GM21786 (cell line): ENCODE measurements around the gene DHRS7C.
"Not testable (repeated sequence)": the region's sequence is repeated elsewhere in the genome, so short reads cannot be mapped to it uniquely, and the experiment has no call there.

Source experiments
- ATAC-seq: cut with Tn5 transposase; IDR thresholded peaks from one replicate; pipeline ENCODE4 v1.9.1; 2021; ENCODE audit not compliant: unreplicated experiment

Gene DHRS7C

DNA sequence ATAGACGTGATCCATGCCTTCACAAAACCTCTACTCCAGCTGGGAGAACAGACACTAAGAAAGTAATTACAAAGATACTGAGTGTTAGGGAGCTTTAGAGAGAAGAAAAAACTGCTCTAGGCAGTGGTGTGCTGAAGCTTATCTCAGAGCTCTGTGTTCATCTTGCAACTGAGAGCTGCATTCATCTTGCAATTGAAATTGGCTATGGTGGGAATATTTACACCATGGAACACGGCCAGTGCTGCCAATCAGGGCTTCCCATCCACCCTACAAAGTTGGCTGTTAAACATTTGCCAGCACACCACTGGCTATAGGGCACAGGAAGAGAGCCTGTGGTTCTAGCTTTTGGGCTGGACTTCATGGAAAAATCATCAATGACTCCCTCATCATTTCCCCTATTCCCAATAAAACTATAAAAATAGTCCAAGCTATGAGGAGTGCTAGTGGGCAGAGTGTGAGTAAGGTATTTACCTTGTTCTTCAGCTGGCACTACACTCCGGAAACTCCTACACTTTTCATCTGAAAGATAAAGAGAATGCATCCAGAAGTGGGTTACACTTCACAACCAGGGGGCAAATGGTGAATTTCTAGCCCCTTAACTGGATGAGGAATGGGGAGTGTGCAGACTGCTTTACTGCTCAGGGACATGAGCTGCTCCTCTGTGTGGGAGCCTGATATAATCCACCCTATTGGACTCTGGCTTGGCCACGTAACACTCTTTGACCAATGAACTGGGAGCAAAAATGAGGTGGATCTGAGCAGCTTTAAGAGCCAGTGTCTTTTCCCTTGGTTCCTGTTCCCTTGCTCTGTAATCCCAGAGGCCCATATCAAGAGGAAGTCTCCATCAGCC lies 18.9 kb upstream of the DHRS7C start:
- no peak for ATAC-seq

DNA sequence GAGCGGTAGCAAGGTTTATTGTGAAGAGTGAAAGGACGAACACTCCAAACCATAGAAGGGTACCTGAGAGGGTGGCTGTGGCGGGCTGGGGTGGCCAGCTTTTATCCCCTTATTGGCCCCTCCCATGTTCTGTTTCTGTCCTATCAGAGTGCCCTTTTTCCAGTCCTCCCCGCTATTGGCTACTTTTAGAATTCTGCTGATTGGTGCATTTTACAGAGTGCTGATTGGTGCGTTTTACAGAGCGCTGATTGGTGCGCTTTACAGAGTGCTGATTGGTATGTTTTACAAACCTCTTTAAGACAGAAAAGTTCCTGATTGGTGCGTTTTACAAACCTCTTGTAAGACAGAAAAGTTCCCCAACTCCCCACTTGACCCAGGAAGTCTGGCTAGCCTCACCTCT lies 18.0 kb upstream of the DHRS7C start:
- no peak for ATAC-seq

DNA sequence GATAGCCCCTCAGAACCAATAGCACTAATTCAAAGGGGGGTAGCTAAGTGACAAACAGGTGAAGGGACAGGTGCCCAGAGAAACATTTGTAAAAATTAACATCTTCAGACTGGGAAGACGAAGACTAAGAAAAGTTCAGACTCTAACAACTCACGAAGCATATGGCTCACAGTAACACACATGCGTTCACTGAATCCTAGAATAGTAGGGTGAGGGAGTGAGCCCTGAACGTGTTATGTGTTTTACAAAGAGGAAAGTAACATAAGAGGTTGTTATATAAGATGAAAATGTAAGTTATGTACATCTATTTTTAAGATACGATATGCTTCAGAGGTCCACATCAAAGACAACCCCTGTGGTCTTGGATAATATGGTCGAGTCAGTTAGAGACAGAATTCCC lies 15.3 kb upstream of the DHRS7C start:
- no peak for ATAC-seq

DNA sequence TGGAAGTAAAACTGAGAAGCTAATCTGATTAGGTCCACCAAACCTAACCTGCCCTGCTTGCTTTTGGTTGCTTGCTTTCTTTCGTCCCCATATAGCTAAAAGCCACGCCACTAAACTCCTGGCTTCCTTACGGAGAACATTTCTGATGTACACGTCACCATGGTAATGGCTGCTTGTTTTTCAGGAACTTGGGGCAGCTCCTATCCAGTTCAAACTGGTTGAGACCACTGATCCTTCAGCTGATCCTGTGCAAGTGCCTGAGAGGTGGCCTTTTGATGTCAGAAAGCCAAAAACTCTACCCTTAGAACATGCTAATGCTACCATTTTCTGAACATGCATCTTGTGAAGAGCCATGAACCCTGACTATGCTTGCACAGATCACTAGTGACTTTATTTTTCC lies 14.4 kb upstream of the DHRS7C start:
- ATAC-seq: no peak

DNA sequence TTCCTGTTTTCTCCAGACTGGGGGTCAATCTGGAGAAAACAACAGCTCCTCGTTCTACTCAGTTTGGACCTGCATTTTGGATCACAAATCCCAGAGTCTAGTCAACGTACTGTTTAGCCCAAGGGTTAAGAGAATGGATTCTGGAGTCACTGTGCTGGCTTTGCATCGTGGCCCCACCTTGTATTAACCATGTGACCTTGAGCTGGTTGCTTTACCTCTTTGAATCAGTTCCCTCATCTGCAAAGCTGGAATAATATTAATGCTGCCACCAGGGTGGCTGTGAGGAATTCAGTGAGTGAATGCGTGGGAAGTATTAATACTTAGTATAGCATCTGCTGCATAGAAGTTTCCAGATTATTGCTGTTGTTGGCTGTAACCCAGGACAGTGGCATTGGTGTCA lies 11.3 kb upstream of the DHRS7C start:
- no peak for ATAC-seq

DNA sequence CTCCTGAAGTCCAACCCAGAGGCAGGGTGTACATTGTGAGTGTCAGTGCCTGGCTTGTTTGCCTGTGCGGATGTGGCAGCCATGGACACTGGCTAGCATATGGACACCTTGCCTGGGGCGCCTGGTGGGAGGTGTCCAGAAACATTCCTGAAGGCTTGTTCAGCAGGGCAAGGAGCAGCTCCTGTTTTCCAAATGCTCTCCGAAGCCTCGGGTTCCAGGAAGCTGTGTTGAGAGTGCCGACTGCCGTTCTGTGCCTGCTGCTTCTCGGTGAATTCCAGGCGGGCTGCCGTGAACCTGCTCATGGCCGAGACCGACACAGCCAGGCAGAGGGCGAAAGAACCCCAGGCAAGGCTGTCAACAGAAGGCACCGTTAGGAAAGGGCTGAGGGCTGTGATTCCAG lies 10.9 kb upstream of the DHRS7C start:
- ATAC-seq: no peak

DNA sequence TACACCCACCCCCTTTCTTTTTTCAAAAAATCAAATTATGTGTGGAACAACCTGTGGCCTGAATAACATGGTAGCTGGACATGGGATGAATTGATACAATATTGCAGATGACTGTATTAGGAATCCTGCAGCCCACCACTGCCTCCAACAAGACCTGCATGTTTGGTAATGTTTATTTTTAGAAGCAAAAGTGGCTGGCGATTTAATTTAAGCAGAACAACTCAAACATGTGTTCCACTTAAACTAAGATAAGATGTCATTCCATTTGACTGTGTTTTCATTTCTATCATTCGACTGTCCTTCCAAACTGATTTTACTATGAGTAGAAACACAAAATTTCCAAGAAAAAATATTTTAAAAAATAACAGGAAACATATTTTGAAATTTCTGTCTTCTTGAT lies 10.1 kb upstream of the DHRS7C start:
- no peak for ATAC-seq

DNA sequence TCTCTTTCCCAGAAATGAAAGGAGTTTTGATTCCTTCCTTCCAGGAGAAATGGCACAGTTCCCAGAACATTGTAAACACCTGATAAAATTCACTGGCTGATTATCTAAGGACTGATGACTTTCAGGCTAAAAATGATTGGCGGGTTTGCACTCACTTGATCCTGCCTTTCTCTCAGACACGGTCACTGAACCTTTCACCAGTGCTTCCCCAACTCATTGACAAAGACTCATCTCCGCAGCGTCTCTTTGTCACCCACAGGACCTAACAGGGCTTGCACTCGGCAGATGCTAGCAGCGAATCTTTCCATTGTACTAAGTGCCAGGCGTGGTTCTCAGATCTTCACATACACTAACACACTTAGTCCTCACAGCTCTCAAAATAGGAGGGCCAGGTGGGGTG lies 7.3 kb upstream of the DHRS7C start:
- no peak for ATAC-seq

DNA sequence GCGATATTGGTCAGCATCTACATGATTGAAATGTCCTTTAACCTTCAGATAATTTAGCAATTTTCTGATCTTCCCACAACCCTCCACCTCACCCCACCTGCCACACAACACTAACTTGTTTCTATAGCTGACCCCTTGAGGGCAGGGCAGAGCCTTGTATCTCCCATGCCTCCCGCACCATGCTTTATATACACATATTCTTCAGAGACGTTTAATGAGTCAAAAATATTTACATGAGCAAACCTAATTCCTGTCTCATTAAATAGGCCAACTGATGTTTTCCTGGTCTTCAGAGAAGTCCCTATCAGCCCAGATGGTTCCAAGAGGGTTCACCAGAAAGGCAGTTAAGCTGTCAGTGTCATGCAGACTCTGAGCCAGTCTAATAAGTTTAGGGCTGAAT lies 6.6 kb upstream of the DHRS7C start:
- ATAC-seq: no peak

DNA sequence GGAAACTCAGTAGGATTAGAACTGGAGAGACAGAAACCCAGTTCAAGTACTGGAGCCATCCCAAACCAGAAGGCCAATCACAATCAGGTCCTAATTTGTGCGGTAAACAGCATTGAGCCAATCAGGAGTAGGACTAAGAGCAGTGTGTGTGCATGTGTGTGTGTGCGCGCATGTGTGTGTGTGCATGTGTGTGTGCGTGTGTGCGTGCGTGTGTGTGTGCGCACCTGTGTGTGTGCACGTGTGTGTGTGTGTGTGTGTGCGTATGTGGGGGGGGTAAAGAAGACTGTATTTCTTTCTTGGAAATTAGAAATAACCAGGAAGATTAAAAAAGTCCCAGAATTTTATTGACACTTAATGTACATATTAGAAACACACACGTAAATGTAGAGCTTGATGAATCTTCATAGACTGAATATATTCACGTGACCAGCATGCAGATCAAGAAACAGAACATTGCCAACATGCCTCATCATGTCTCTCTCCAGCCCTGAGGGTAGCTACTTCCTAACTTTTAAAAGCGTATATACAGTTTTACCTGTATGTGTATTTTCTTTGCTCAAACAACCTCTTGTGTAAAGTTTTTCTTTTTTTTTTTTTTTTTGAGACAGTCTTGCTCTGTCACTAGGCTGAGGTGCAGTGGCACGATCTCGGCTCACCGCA lies 919 bp upstream of the DHRS7C start:
- ATAC-seq: no peak

DNA sequence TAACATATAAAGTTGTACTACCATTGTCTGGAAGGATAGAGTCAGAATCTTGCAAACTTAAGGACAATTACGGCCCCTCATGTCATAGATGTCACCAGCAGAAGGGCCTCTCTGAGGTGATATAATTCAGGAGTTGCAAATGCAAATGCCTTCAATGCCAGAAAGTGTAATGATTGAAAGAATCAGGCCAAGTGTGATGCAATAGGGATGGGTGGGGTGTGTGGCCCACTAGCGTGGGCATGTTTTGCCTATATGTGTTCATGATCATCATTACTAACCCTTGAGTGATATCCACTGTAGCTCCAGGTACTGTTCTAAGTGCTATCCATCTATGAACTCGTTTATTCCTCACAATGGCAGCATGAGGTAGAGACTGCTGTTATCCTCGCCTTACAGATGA lies 1.1 kb downstream of the DHRS7C start:
- ATAC-seq: no peak

DNA sequence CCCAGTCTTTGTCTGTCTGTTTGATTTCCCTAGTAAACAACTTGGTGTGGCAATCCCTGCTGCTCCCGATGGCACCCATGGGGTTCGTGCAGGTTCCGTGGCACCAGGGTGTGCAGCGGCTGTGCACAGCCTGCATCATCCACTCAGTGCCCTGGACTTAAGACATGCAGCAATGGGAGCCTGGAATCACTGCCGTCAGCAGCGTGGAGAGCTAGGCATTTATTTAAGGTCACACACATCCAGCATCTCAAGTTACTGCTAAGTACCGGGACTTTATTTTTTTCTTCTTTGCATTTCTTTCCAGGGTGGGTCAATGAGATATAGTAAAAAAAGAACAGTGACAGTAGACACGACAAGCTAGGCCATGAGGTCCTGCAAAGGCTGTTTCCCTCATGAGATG lies 2.8 kb downstream of the DHRS7C start:
- no peak for ATAC-seq

DNA sequence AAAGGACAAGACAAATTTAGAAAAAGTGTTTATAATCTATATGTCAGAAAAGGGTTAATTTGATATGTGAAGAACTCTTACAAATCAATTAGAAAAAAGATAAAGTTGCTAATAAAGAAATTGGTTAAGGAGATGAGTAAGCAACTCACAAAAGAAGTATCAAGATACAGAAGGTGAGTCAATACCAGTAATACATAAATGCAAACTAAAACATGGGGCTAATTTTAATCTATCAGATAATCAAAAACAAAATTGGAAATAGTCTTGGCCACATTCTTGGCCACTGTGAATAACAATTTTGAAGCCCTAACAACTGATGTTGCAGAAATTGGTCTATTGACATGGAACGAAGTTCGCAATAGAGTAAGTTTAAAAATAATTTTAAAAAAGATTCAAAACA lies 6.8 kb downstream of the DHRS7C start:
- no peak for ATAC-seq

DNA sequence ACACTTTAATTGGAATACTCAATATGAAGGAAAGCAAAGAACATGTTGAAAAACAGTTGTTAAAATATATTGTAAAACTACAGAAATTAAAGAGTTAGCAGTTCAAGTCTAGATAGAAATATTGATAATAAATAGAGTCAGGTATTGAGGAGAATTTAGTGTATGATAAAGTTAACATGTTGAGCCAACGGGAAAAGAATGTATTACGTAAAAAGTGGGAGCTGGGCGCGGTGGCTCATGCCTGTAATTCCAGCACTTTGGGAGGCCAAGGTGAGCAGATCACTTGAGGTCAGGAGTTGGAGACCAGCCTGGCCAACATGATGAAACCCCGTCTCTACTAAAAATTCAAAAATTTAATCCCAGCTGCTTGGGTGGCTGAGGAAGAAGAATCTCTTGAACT lies 7.9 kb downstream of the DHRS7C start:
- ATAC-seq: not testable (repeated sequence)

DNA sequence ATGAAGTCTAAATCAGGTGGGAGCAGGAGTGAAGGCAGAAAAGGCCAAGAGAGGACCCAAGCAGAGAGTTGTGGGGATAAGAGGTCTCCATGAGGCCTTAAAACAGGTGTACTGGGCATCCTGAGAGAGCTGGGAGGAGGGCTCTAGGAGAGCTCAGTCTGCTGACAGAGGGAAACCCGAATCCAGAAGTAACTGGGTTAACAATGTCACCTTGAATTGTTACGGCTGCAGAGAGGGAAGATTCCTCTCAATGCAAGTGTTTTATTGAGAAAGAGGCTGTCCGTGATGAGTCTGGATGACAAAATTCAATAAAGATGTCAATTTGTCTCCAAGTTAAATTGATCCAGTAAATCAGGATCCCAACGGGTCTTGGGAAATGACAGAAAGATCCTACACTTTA lies 8.3 kb downstream of the DHRS7C start:
- no peak for ATAC-seq

DNA sequence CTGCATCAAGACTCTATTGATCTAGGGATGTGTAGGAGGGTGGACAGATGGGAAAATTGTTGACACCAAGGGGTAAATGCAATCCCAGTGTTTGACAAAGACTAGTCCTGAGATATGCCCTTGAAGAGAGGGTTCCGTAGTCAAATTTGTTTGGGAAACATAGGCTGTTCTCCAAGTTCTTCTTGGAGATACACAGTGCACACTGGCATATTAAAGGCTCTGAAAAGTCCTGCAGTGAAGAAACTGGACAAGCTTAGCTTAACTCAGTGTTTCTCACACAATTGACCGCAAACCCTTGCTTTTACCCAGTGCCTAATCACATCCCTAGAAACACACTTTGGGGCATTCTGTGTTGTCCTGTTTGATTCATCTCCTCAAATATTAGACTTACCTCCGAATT lies 10.8 kb downstream of the DHRS7C start:
- ATAC-seq: no peak

DNA sequence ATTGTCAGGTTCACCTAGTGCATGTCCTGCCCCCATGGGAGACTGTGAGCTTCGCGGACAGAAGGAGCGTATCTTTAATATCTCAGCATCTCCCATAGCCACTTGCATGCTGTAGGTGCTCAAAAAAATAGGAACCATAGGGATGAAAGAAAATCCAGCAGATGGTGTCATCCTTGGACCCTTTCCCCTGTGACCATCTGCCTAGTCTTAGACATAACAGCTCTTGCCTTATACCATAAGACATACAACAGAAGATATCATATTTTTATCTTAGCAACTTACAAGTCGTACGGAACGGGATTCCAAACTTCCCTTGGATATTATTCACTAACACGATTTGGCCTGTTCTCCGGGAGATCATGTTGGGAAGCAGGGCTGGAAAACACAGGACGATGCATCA lies 14.5 kb downstream of the DHRS7C start:
- no peak for ATAC-seq

DNA sequence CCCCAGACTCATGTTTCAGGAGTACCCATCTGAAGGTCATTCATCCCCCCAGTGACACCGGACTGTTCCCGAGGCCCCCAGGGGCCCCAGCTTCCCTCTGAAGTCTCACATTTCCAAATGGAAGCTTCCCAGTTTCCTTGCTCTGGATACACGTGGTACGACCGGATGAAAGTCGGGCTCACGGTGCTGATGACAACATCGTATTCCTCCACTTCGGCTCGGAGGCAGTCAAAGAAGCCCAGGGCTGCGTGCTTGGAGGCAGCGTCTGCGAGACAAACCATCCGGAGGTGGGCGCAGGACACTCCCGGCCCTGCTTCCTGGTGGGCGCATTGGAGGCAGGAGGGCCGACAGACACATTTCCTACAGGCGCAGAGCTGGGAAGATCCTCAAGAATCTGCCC lies 18.7 kb downstream of the DHRS7C start:
- no peak for ATAC-seq

DNA sequence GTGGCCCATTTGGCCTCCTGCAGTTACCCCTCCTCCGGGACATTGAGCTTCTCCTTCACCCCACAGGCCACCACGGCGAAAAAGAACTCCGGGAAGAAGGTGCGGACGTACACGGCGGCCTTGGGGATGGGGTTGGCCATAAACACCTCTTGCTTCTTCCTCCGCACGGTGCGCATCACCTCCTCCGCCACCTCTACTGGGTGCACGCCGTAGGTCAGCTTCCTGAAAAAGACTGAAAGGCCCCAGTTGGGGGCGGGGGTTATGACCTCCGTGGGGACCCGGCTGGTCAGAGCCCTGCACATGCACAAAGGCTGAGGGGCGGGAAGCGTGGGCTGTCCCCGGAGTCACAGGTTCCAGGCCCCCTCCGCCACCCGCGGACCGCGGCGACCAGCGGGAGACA lies 19.9 kb downstream of the DHRS7C start:
- no peak for ATAC-seq

DNA sequence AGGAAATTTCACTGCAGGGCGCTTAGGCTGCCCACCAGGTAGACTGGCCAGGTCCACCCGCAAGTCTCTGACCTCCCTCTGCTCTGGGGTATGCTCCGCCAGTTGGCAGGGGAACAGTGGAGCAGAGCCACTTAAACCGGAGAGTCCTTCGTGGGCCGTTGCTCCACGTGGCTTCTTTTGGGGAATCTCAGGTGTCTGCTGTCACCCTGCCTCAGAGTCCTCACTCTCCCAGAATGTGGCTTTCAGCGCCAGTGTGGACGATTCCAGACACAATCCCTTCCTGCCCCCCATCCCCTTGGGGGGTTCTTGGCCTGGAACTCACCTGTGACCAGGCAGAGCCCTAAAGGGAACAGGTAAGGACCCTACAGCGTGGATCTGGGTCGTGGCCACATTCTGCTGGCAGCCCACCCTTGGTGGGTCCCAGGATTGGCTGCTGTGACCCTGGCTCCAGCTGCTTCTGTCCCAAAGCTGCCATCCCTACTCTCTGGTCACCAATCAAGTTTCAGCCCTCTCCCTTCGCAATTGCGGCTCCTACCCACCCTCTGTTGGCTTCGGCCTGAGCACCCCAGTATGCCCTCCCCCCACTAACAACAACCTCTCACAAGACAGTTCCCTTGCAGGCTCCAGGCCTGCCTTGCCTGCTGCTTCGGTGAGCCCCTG lies 22.2 kb downstream of the DHRS7C start:
- no peak for ATAC-seq

DNA sequence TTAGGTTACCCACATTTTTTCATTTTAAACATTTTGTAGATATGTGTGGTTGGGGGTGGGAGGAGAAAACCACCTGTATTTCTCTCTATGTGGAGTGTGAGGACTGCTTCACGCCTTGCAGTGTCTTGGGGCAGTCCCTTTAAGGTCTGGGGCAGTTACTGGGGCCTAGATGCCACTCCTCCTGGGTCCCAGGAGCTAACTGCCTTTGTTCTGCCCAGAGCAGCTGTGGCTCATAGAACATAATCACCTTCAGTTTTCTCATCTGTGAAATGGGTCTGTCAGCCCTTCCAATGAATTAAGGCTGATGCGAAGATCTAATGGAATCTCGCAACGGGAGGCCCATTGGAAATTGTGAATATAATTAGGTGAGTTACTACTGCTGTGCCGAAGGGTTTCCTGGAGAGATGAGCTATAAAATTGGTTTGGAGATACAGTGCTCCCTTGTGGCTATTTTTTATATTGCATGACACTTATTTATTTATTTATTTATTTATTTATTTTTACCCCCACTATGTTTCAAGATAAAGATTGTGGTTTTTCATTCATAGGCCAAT lies 22.9 kb downstream of the DHRS7C start:
- no peak for ATAC-seq

DNA sequence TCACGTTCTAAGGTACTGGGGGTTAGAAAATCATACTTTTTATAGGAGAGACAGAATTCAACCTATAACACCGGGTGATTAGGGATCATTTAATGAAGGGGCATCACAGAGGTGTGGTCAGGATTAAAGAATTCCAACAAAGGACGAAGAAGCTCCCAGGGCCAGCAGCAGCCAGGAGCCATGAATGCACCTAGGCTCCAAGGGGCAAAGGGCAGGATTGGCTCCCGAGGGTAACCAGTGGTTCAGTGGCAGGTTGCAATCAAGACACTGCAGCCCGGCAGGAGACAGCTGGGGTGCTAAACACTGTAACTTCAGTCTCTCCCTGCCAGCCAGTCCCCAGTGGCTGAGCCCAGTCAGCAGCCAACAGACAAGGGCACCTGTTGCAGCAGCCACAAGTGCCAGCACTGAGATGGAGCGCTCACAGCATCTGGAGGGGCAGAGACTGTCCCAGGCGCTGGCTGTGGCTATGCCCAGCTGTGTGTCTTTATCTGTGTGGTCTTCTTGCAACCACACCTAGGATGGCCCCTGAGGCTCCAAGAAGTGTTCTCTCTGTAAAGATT lies 23.9 kb downstream of the DHRS7C start:
- ATAC-seq: no peak
